CD4-positive, alpha-beta memory T cell (primary cell): ENCODE data around the gene BIVM. TPM values are rescaled to one million over a fixed set of nuclear protein-coding genes. Genes with fewer than 3 reads are reported as not detected.
"Not testable (repeated sequence)": the region's sequence is repeated elsewhere in the genome, so short reads cannot be mapped to it uniquely, and the experiment has no call there.

ENCODE experiments used
- CTCF ChIA-PET: fragments of 350-600 bp; sonication (Branson Sonifier 250); formaldehyde crosslinking; loops from one replicate; lab custom pipeline; 2021; ENCODE audit warnings: inconsistent platforms; ENCODE audit not compliant: partially characterized antibody; lab: Charles Lee
- POLR2A ChIA-PET: fragments of 350-600 bp; sonication (Branson Sonifier 250); formaldehyde crosslinking; loops from one replicate; lab custom pipeline; 2021; ENCODE audit not compliant: partially characterized antibody; lab: Charles Lee
- DNase-seq, 5 donors: peaks; one replicate each; pipeline versions ENCODE4 v3.0.0 to v3.0.0-alpha.2; 2020 to 2022; ENCODE audit warnings: mixed read lengths in 1 of 5
- H3K27ac ChIP-seq: one replicate; pipeline ENCODE4 v1.7.0; 2013; ENCODE audit warnings: low read depth, low read length
- H3K27me3 ChIP-seq: 2 replicates; pipeline ENCODE4 v1.7.0; 2013; ENCODE audit warnings: mild to moderate bottlenecking, low read length, moderate library complexity; ENCODE audit not compliant: insufficient read depth
- H3K36me3 ChIP-seq: 2 replicates; pipeline ENCODE4 v1.7.0; 2013; ENCODE audit warnings: mild to moderate bottlenecking, low read length, moderate library complexity; ENCODE audit not compliant: insufficient read depth
- H3K4me1 ChIP-seq: 2 replicates; pipeline ENCODE4 v1.7.0; 2013; ENCODE audit warnings: mild to moderate bottlenecking, low read length, moderate library complexity; ENCODE audit not compliant: insufficient read depth
- H3K4me3 ChIP-seq, 2 donors: one replicate each; pipeline ENCODE4 v1.7.0; 2013; ENCODE audit warnings: low read length in 2 of 2, mild to moderate bottlenecking in 1 of 2
- H3K9me3 ChIP-seq, 2 donors: one replicate each; pipeline ENCODE4 v1.7.0; 2013; ENCODE audit warnings: low read length in 2 of 2, control low read depth in 1 of 2; ENCODE audit not compliant: control insufficient read depth in 1 of 2
- H3K27ac Mint-ChIP-seq, 7 donors: one replicate each; pipeline ENCODE4 v1.8.0; 2020 to 2021; ENCODE audit warnings: mixed read lengths in 7 of 7, mild to moderate bottlenecking in 6 of 7, inconsistent platforms in 3 of 7, moderate library complexity in 3 of 7
- H3K27me3 Mint-ChIP-seq, 2 donors: one replicate each; pipeline ENCODE4 v1.8.0; 2020 to 2021; ENCODE audit warnings: mixed read lengths in 2 of 2
- H3K36me3 Mint-ChIP-seq, 2 donors: one replicate each; pipeline ENCODE4 v1.8.0; 2020 to 2021; ENCODE audit warnings: mixed read lengths in 2 of 2, inconsistent platforms in 1 of 2, mild to moderate bottlenecking in 1 of 2
- H3K4me1 Mint-ChIP-seq, 4 donors: one replicate each; pipeline ENCODE4 v1.8.0; 2020 to 2021; ENCODE audit warnings: mixed read lengths in 4 of 4, mild to moderate bottlenecking in 1 of 4
- H3K4me3 Mint-ChIP-seq, 8 donors: one replicate each; pipeline ENCODE4 v1.8.0; 2020 to 2021; ENCODE audit warnings: mixed read lengths in 8 of 8, mild to moderate bottlenecking in 7 of 8, moderate library complexity in 6 of 8, inconsistent platforms in 3 of 8
- H3K9me3 Mint-ChIP-seq, 8 donors: one replicate each; pipeline ENCODE4 v1.8.0; 2020 to 2021; ENCODE audit warnings: mixed read lengths in 8 of 8, mild to moderate bottlenecking in 5 of 8, inconsistent platforms in 3 of 8, moderate library complexity in 1 of 8
- intact Hi-C: fragments of 100-400 bp; cut with micrococcal nuclease; formaldehyde crosslinking; loops from one replicate; pipeline ENCODE4 v1.15.1; 2023
- polyA plus RNA-seq, 2 donors: library from polyadenylated mRNA; unstranded; fragments of 300-500 nt; fragmentation: Illumina TruSeq; gene quantifications; one replicate each; pipeline ENCODE4 v1.2.3, GENCODE V29; 2021
- total RNA-seq, 2 experiments: library from RNA; stranded (reverse); gene quantifications; one replicate each; pipeline ENCODE4 v1.2.3, GENCODE V29; 2021

The BIVM gene
- total and polyA plus RNA-seq, 4 experiments from 2014 or later: 7.4 to 10.9 (median 9.8) TPM

- peak overlapping the region in 6 of 7 donors; percentile 60 to 97 (median 92) for H3K27ac Mint-ChIP-seq
- no peak for DNase-seq
- H3K4me1 ChIP-seq: peaks cover 33% of the 10 kb centered on the region
- H3K4me3 ChIP-seq: no peak overlapping the region
- CTCF ChIA-PET: interaction anchor here (1.1 to 1.7 kb wide), 3 partner anchors 71 to 183 kb away, joined by 3 to 8 read pairs (median 4); partner anchors contain the start of genes ERCC5 and TPP2
- H3K4me3 Mint-ChIP-seq: peak overlapping the region; percentile 90 to 94 (median 92)
- POLR2A ChIA-PET: interaction anchor here (1.3 to 3.1 kb wide), 4 partner anchors 11 to 178 kb away, joined by 4 to 60 read pairs (median 22); partner anchors contain the start of genes ERCC5 and TPP2
- intact Hi-C loops: no loop called here
- H3K27me3 Mint-ChIP-seq: no peaks in the 10 kb centered on the region
- peaks cover 23 to 67% (median 51%) of the 10 kb centered on the region in 4 donors for H3K4me1 Mint-ChIP-seq
- H3K9me3 ChIP-seq: no peaks in the 10 kb centered on the region
- no peak overlapping the region for H3K27ac ChIP-seq
- H3K36me3 Mint-ChIP-seq: peaks cover 0 to 5% of the 10 kb centered on the region in 2 donors
- H3K9me3 Mint-ChIP-seq: no peaks in the 10 kb centered on the region
- no peaks in the 10 kb centered on the region for H3K36me3 ChIP-seq
- no peaks in the 10 kb centered on the region for H3K27me3 ChIP-seq
These were observed 24.1 kb upstream of the BIVM start for GRCh38 chr13:102774591-102775520.

- peak overlapping the region in 1 of 7 donors; percentile 47 for H3K27ac Mint-ChIP-seq
- Histone ChIP-seq H3K36me3 (no peaks in the 10 kb centered on the region), H3K4me1 (peaks cover 34% of the 10 kb centered on the region), H3K27me3 (no peaks in the 10 kb centered on the region), H3K27ac (no peak overlapping the region), H3K4me3 (no peak overlapping the region), H3K9me3 (no peaks in the 10 kb centered on the region)
- CTCF ChIA-PET: interaction anchor here (1.2 kb wide), 1 partner anchor 24 kb away, joined by 5 read pairs; no protein-coding TSS in a partner anchor
- intact Hi-C loops: no loop called here
- H3K27me3 Mint-ChIP-seq: no peaks in the 10 kb centered on the region
- POLR2A ChIA-PET: interaction anchor here (1.3 kb wide), 1 partner anchor 180 kb away, joined by 4 read pairs; the partner anchor contains the start of gene TPP2
- no peak overlapping the region for H3K4me3 Mint-ChIP-seq
- H3K4me1 Mint-ChIP-seq: peaks cover 24 to 71% (median 52%) of the 10 kb centered on the region in 4 donors
- H3K36me3 Mint-ChIP-seq: peaks cover 0 to 5% of the 10 kb centered on the region in 2 donors
- DNase-seq: no peak
- peaks cover 0 to 2% (median 0%) of the 10 kb centered on the region in 8 donors for H3K9me3 Mint-ChIP-seq
These were observed 22.6 kb upstream of the BIVM start for GRCh38 chr13:102776271-102776670.

- H3K27me3 ChIP-seq: no peaks in the 10 kb centered on the region
- Mint-ChIP-seq H3K4me3 (no peak overlapping the region), H3K27me3 (no peaks in the 10 kb centered on the region), H3K36me3 (peaks cover 0 to 5% of the 10 kb centered on the region in 2 donors), H3K4me1 (peaks cover 17 to 62% (median 41%) of the 10 kb centered on the region in 4 donors), H3K27ac (peak overlapping the region in 1 of 7 donors; percentile 47), H3K9me3 (peaks cover 0 to 2% (median 0%) of the 10 kb centered on the region in 8 donors)
- ChIA-PET CTCF (no interaction called here), POLR2A (interaction anchor here (2.4 kb wide), 1 partner anchor 68 kb away, joined by 12 read pairs; the partner anchor contains the start of gene ERCC5)
- no peaks in the 10 kb centered on the region for H3K9me3 ChIP-seq
- H3K4me3 ChIP-seq: no peak overlapping the region
- H3K4me1 ChIP-seq: peaks cover 30% of the 10 kb centered on the region
- H3K27ac ChIP-seq: no peak overlapping the region
- H3K36me3 ChIP-seq: no peaks in the 10 kb centered on the region
- intact Hi-C loops: loop anchor here (2.0 kb wide), 1 partner anchor 21 kb away; the partner anchor contains the start of genes BIVM and POGLUT2
- no peak for DNase-seq
These were observed 21.2 kb upstream of the BIVM start for GRCh38 chr13:102777736-102778135.

DNA sequence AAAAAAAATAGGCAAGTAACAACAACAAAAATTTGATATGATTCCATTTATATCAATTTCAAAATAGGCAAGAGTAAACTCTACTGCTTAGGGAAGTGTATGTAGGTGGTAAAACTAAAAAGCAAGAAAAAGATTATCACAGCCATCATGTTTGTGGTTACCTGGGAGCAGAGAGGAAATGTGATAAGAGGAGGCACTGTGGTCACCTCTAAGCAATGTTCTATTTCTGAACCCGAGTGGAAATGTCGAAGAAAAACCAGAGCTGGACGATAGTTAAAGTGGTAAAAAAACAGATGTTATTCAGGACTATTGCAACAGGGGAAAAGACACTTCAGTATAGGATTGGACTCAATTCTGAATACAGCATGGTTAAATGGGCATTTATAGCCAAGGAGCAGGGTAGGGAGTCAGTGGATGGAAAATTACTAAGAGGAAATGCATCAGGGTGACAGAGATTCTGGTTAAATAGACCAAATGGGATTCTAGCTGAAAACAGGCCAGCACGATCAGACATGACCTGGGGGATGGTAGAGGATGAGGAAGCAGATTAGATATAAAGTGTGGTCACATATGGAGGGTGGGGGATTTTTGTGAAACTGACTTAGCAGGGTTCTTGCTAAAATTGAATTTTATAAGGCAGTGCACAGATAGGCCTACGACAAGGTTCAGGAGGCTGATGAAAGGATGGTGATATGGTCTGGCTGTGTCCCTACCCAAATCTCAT, 19.3 kb upstream of the BIVM start:
- Histone ChIP-seq H3K27me3 (no peaks in the 10 kb centered on the region), H3K4me1 (peaks cover 23% of the 10 kb centered on the region), H3K27ac (peak overlapping the region; percentile 61), H3K4me3 (peak overlapping the region in 1 of 2 donors; percentile 20), H3K36me3 (no peaks in the 10 kb centered on the region), H3K9me3 (no peaks in the 10 kb centered on the region)
- ChIA-PET CTCF (interaction anchor here (0.8 kb wide), 1 partner anchor 20 kb away, joined by 3 read pairs; no protein-coding TSS in a partner anchor), POLR2A (interaction anchor here (0.8 to 2.4 kb wide), 4 partner anchors 11 to 183 kb away, joined by 3 to 12 read pairs (median 4); partner anchors contain the start of genes BIVM, ERCC5, POGLUT2 and TPP2)
- peak; percentile 48 to 78 (median 54) for DNase-seq
- H3K27me3 Mint-ChIP-seq: no peaks in the 10 kb centered on the region
- H3K9me3 Mint-ChIP-seq: peaks cover 0 to 2% (median 0%) of the 10 kb centered on the region in 8 donors
- peaks cover 15 to 51% (median 32%) of the 10 kb centered on the region in 4 donors for H3K4me1 Mint-ChIP-seq
- H3K4me3 Mint-ChIP-seq: peak overlapping the region; percentile 3 to 77 (median 64)
- no peaks in the 10 kb centered on the region for H3K36me3 Mint-ChIP-seq
- intact Hi-C loops: loop anchor here (2.0 kb wide), 1 partner anchor 19 kb away; the partner anchor contains the start of genes BIVM and POGLUT2
- H3K27ac Mint-ChIP-seq: peak overlapping the region; percentile 67 to 96 (median 88)

- intact Hi-C loops, POLR2A ChIA-PET: not testable (repeated sequence)
- peak overlapping the region in 2 of 8 donors; percentile 34 to 63 for H3K4me3 Mint-ChIP-seq
These were observed 18.3 kb upstream of the BIVM start for GRCh38 chr13:102780656-102781055.

DNA sequence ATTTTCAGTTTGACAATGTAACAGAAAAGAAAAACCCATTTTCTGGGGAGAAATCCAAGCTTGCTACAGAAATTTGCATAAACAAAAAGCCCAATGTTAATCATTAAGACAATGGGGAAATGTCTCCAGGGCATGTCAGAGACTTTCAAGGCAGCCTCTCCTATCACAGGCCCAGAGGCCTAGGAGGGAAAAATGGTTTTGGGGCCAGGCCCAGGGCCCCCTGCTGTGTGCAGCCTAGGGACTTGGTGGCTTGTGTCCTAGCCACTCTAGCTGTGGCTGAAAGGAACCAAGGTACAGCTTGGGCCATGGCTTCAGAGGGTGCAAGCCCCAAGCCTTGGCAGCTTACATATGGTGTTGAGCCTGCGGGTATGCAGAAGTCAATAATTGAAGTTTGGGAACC, 17.3 kb upstream of the BIVM start:
- Histone ChIP-seq H3K27me3 (no peaks in the 10 kb centered on the region), H3K36me3 (no peaks in the 10 kb centered on the region), H3K4me3 (no peak overlapping the region), H3K4me1 (peaks cover 23% of the 10 kb centered on the region), H3K9me3 (no peaks in the 10 kb centered on the region), H3K27ac (no peak overlapping the region)
- intact Hi-C loops: no loop called here
- Mint-ChIP-seq H3K4me3 (no peak overlapping the region), H3K9me3 (peaks cover 0 to 2% (median 0%) of the 10 kb centered on the region in 8 donors), H3K27me3 (no peaks in the 10 kb centered on the region), H3K27ac (no peak overlapping the region), H3K36me3 (no peaks in the 10 kb centered on the region), H3K4me1 (peaks cover 15 to 41% (median 27%) of the 10 kb centered on the region in 4 donors)
- no peak for DNase-seq
- ChIA-PET CTCF (interaction anchor here (1.7 kb wide), 1 partner anchor 19 kb away, joined by 6 read pairs; no protein-coding TSS in a partner anchor), POLR2A (no interaction called here)

More at GRCh38 chr13:102780656-102781055, 18.3 kb upstream of the BIVM start:
- CTCF ChIA-PET, H3K27me3 Mint-ChIP-seq, DNase-seq, H3K36me3 Mint-ChIP-seq, H3K4me3 ChIP-seq, H3K9me3 Mint-ChIP-seq, H3K27ac ChIP-seq, H3K27me3 ChIP-seq, H3K9me3 ChIP-seq, H3K36me3 ChIP-seq: not testable (repeated sequence)
- peaks cover 23% of the 10 kb centered on the region for H3K4me1 ChIP-seq
- peaks cover 15 to 46% (median 29%) of the 10 kb centered on the region in 4 donors for H3K4me1 Mint-ChIP-seq
- peak overlapping the region in 5 of 7 donors; percentile 18 to 82 (median 60) for H3K27ac Mint-ChIP-seq
